Measurements from ENCODE around the gene WDR72. TPM values are rescaled to one million over a fixed set of nuclear protein-coding genes. Genes with fewer than 3 reads are reported as not detected.
"Not testable (repeated sequence)": the region's sequence is repeated elsewhere in the genome, so short reads cannot be mapped to it uniquely, and the experiment has no call there.

The WDR72 gene
- total RNA-seq, 2 experiments from 2014 or later = not detected

- CTCF ChIA-PET = no interaction called here
- Mint-ChIP-seq H3K36me3 (ENCODE audit: low read depth) (no peaks in the 10 kb centered on the region), H3K27ac (no peak overlapping the region), H3K4me3 (no peak overlapping the region), H3K9me3 (no peaks in the 10 kb centered on the region), H3K27me3 (no peaks in the 10 kb centered on the region), H3K4me1 (ENCODE audit: low read depth) (no peaks in the 10 kb centered on the region)
- intact Hi-C loops (cut with micrococcal nuclease) = no loop called here
- no peak for ATAC-seq
- no peak for TF ChIP-seq CTCF (IDR thresholded peaks at IDR 0.05)
- POLR2A ChIA-PET = no interaction called here
- no peak for DNase-seq
Observed at GRCh38 chr15:53558384-53558783, 201.1 kb downstream of the WDR72 start.

- DNase-seq (no peak), ATAC-seq (no peak)
- H3K36me3 Mint-ChIP-seq (ENCODE audit: low read depth) = no peaks in the 10 kb centered on the region
- ChIA-PET CTCF (no interaction called here), POLR2A (no interaction called here)
- no peaks in the 10 kb centered on the region for H3K27me3 Mint-ChIP-seq
- no peak overlapping the region for H3K27ac Mint-ChIP-seq
- intact Hi-C loops (cut with micrococcal nuclease) = no loop called here
- no peak overlapping the region for H3K4me3 Mint-ChIP-seq
- no peak for TF ChIP-seq CTCF (IDR thresholded peaks at IDR 0.05)
- no peaks in the 10 kb centered on the region for H3K9me3 Mint-ChIP-seq
- no peaks in the 10 kb centered on the region for H3K4me1 Mint-ChIP-seq (ENCODE audit: low read depth)
Observed at GRCh38 chr15:53555226-53555625, 204.2 kb downstream of the WDR72 start.

GRCh38 chr15:53549697-53550305 lies 209.7 kb downstream of the WDR72 start:
- Mint-ChIP-seq H3K9me3 (no peaks in the 10 kb centered on the region), H3K27me3 (no peaks in the 10 kb centered on the region), H3K36me3 (ENCODE audit: low read depth) (no peaks in the 10 kb centered on the region), H3K4me1 (ENCODE audit: low read depth) (no peaks in the 10 kb centered on the region), H3K4me3 (no peak overlapping the region), H3K27ac (no peak overlapping the region)
- DNase-seq = no peak
- intact Hi-C loops (cut with micrococcal nuclease) = no loop called here
- ATAC-seq = no peak
- CTCF ChIA-PET = no interaction called here
- no peak for TF ChIP-seq CTCF (IDR thresholded peaks at IDR 0.05)
- POLR2A ChIA-PET = no interaction called here

GRCh38 chr15:53548236-53548635 lies 211.2 kb downstream of the WDR72 start:
- Mint-ChIP-seq H3K4me3 (no peak overlapping the region), H3K4me1 (ENCODE audit: low read depth) (no peaks in the 10 kb centered on the region), H3K27ac (no peak overlapping the region), H3K36me3 (ENCODE audit: low read depth) (no peaks in the 10 kb centered on the region), H3K27me3 (no peaks in the 10 kb centered on the region), H3K9me3 (no peaks in the 10 kb centered on the region)
- POLR2A ChIA-PET = no interaction called here
- ATAC-seq = no peak
- intact Hi-C loops (cut with micrococcal nuclease) = no loop called here
- CTCF ChIA-PET = no interaction called here
- DNase-seq = no peak
- TF ChIP-seq CTCF (IDR thresholded peaks at IDR 0.05) = no peak

- CTCF ChIA-PET; H3K4me1 Mint-ChIP-seq (ENCODE audit: low read depth); H3K4me3 Mint-ChIP-seq: not testable (repeated sequence)
Observed at GRCh38 chr15:53540626-53541300, 218.7 kb downstream of the WDR72 start.

More at GRCh38 chr15:53540626-53541300, 218.7 kb downstream of the WDR72 start:
- DNase-seq; H3K27me3 Mint-ChIP-seq; H3K27ac Mint-ChIP-seq; ATAC-seq; intact Hi-C loops (cut with micrococcal nuclease); POLR2A ChIA-PET; H3K36me3 Mint-ChIP-seq (ENCODE audit: low read depth); H3K9me3 Mint-ChIP-seq: not testable (repeated sequence)

Data from activated CD8-positive, alpha-beta T cell treated with anti-CD3 and anti-CD28 coated beads for 36 hours (primary cell).